Measurements from ENCODE around the gene KANK2.

DNA sequence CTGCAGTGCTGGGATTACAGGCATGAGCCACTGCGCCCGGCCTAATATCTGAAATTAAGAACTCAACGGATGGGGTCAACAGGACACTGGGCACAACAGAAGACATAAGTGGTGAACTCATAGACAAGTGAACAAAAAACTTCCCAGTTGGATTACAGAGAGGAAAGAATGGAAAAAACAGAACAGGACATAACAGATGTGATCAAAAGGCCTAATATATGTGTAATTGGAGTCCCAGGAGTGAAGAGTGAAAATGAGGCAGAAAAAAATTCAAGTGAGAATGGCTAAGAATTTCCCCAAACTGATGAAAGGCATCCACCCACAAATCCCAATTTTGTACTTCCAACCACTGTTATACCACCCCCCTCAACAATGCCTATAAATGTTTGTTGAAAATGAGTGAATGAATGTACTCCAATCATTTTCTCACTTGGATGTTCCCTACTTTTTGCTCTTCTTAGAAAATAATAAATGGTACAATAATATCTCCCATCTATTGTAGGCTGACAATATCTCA lies 23.8 kb upstream of the KANK2 start:
- no peak for TF ChIP-seq POLR2A (IDR thresholded peaks at IDR 0.05; ENCODE audit: low read depth, low read length)
- no peak for TF ChIP-seq POLR2AphosphoS5 (IDR thresholded peaks at IDR 0.05; ENCODE audit: low read depth, low read length)
- TF ChIP-seq TAF1 (IDR thresholded peaks at IDR 0.05; ENCODE audit: low read depth, low read length), result no peak
- no peak for TF ChIP-seq PAX5 (IDR thresholded peaks at IDR 0.05; ENCODE audit: insufficient read depth, low read length, severe bottlenecking)
- no peak for TF ChIP-seq POU2F2 (IDR thresholded peaks at IDR 0.05; ENCODE audit: low read depth, low read length)
- TF ChIP-seq SPI1 (IDR thresholded peaks at IDR 0.05; ENCODE audit: low read depth, low read length), result no peak

Data from GM12891 (cell line).